GM12872 (cell line): ENCODE data around the gene VPS51.

ENCODE experiments used
- TF ChIP-seq, protein P1 (sequence below): IDR thresholded peaks from 3 replicates; pipeline ENCODE4 v1.5.1; 2011; ENCODE audit warnings: low read depth, mild to moderate bottlenecking, low read length, moderate library complexity; ENCODE audit not compliant: insufficient read depth

The VPS51 gene

DNA sequence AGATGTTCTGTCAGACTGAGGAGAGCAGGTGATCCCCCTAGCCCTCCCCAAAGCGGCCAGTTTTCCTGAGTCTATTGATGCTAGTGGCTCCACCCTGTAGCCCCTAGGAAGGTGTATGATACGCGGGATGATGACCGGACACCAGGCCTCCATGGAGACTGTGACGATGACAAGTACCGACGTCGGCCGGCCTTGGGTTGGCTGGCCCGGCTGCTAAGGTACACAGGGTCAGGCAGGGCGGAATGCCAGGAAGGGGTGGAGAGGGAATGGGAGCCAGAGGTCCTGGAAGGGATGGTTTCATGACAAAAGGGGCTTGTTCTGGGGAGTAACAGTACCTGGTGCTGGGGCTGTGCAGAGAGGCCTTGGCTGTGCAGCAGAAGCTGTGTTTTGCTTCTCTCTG is 8.8 kb upstream of the VPS51 start:
- TF ChIP-seq, protein P1, sequence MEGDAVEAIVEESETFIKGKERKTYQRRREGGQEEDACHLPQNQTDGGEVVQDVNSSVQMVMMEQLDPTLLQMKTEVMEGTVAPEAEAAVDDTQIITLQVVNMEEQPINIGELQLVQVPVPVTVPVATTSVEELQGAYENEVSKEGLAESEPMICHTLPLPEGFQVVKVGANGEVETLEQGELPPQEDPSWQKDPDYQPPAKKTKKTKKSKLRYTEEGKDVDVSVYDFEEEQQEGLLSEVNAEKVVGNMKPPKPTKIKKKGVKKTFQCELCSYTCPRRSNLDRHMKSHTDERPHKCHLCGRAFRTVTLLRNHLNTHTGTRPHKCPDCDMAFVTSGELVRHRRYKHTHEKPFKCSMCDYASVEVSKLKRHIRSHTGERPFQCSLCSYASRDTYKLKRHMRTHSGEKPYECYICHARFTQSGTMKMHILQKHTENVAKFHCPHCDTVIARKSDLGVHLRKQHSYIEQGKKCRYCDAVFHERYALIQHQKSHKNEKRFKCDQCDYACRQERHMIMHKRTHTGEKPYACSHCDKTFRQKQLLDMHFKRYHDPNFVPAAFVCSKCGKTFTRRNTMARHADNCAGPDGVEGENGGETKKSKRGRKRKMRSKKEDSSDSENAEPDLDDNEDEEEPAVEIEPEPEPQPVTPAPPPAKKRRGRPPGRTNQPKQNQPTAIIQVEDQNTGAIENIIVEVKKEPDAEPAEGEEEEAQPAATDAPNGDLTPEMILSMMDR, result no peak

DNA sequence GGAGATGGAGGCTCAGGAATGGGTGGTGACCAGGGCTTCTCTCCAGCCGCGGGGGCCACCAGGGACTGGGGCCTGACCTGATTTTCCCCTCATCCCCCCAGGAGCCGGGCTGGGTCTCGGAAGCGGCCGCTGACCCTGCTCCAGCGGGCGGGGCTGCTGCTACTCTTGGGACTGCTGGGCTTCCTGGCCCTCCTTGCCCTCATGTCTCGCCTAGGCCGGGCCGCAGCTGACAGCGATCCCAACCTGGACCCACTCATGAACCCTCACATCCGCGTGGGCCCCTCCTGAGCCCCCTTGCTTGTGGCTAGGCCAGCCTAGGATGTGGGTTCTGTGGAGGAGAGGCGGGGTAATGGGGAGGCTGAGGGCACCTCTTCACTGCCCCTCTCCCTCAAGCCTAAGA is 8.2 kb upstream of the VPS51 start:
- TF ChIP-seq, protein P1, result no peak

DNA sequence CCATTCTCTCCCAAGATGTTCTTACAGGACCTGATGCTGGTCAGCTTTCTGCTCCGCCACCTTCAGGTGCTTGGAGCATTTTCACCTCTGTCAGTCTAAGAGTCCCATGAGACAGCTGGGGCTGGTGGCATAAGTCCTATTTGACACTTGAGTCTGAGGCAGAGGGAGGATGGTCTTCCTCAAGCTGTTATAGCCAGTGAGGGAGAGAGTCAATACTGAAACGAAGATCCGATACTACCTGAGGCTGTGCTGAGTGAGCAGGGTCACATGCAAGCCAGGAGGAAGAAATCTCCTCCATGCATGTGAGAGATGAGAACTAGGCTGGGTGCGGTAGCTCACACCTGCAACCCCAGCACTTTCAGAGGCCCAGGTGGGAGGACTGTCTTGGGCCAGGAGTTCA is 6.4 kb upstream of the VPS51 start:
- TF ChIP-seq, protein P1, result no peak

DNA sequence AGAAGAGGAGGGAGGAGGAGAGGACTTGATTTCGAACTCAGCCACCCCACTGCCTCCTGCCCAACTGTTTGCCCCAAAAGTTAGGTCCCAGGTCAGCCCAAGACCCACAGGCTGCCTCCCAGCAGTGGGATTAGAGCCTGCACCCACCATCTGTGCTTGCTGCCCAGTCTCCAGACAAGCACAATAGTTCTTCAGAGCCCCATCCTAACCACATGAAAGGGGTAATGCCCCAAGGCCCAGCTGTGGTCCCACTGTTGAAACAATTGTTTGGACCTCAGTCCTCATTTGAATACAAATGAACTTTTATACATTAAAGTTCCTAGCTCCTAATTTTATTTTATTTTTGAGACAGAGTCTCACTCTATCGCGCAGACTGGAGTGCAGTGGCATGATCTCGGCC is 5.4 kb upstream of the VPS51 start:
- TF ChIP-seq, protein P1, result no peak

DNA sequence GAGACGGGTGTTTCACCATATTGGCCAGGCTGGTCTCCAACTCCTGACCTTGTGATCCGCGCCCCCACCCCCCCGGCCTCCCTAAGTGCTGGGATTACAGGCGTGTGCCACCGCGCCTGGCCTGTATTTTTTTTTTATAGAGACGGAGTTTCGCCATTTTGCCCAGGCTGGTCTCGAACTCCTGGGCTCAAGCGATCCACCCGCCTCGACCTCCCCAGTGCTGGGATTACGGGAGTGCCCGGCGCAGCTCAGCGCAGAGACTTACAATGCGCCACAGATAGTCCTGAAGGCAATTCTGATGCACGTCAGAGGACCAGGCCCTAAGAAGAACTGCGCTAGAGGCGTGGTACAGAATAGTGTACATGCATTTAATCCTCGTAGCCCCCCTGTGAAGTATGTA is 587 bp upstream of the VPS51 start:
- TF ChIP-seq, protein P1, result no peak

DNA sequence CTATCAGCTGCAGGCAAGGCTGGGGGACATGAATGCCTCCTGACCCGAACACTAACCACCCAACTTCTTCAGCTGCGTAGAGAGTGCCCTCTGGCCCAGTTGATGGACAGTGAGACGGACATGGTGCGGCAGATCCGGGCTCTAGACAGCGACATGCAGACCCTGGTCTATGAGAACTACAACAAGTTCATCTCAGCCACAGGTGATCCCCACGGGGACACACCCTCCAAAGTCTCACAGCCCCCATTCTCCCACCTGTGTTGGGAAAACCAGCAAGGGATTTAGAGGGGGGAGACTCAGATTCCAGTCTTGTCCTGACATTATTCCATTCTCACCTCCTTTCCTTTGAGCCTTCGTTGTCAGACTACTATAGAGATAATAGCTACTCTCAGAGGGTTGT is 912 bp downstream of the VPS51 start:
- TF ChIP-seq, protein P1, result no peak

DNA sequence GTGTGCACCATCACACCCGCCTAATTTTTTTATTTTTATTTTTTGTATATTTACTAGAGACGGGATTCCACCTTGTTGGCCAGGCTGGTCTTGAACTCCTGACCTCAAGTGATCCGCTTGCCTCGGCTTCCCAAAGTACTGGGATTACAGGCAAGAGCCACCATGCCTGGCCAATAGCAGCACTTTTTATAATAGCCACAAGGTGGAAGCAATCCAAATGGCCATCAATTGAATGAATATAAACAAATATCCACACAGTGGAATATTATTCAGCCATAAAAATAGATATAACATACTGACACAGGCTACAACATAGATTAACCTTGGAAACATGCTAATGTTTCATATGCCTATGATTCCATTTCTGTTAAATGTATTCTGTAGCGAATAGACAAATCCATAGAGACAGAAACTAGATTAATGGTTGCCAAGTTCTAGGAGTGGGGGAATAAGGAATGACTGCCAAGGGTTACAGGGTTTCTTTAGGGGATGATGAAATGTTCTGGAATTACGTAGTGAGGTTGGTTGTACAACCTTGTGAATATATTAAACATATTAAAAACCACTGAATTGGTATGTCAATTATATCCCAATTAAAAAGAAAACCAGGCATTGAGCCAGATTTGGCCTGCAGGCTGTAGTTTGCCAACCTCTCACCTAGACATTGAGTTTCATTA is 4.8 kb downstream of the VPS51 start:
- TF ChIP-seq, protein P1, result 0 out of 3 replicates have a peak, but pooled peaks have one; percentile 4
